HG03039 (cell line): Measurements from ENCODE around the gene FAM156A.
"Not testable (repeated sequence)": the region's sequence is repeated elsewhere in the genome, so short reads cannot be mapped to it uniquely, and the experiment has no call there.

Experiments
- ATAC-seq: cut with Tn5 transposase; IDR thresholded peaks from one replicate; pipeline ENCODE4 v1.9.1; 2021; ENCODE audit warnings: mild to moderate bottlenecking, moderate library complexity; ENCODE audit not compliant: unreplicated experiment

FAM156A gene

GRCh38 chrX:52907137-52907536 is 51.2 kb downstream of the FAM156A start:
- not testable (repeated sequence) for ATAC-seq

GRCh38 chrX:52906072-52906471 is 52.2 kb downstream of the FAM156A start:
- ATAC-seq = not testable (repeated sequence)

- ATAC-seq = not testable (repeated sequence)
Measured at GRCh38 chrX:52905531-52905930, 52.8 kb downstream of the FAM156A start.
